ENCODE data around the gene BCL10. TPM values are rescaled to one million over a fixed set of nuclear protein-coding genes. Genes with fewer than 3 reads are reported as not detected.
A peak's percentile ranks its signal among the peaks of the same experiment; 100 is the strongest.

BCL10 gene
- 26.1 and 29.4 TPM in 2 replicates for total RNA-seq (2021)
- long read RNA-seq, transcript BCL10-202 (3 exons, 776 nt): minor isoform, 12 of 190 reads
- long read RNA-seq, transcript BCL10-203 (3 exons, 2,833 nt): major isoform, 150 of 190 reads
- long read RNA-seq, partial matches to known transcripts: 1 of 190 reads
- long read RNA-seq, other reads (novel, unspliced or antisense): 26 of 190 reads

DNA sequence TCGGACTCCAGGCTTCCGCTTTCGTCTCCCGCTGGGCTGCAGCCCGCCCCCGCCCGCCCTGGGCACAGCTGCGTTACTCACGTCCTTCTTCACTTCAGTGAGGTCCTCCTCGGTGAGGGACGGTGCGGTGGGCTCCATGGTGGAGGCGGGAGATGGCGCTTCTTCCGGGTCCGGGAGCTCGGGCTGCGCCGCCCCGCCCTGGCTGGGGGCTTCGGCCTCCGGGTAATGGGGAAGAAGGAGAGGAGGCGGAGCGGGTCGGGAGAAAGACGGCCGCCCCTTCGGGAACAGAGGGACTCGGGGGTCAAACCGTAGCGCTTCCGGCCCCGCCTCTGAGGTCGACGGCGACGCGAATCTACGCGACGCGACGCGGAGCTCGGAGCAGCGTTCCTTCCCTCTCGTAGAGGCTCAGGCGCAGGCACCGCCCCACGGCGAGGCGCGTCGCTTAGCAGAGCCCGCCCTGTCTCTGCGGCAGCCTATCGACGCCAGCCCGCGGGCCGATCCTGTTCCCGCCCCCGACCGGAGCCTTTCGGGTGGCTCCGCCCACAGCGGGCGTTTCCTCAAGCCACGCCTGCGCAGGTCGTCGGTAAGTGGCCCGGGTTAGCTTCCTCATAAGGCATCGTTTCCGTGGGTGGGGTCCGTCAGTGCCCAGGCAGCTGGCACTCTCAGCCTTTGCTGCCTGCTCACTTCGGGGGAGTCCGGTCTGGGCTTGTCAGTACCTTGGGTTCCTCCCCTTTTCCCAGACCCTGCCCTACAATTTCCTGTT is at the start of gene BCL10:
Gene BCL10, minus strand, starts transcription at position 418 of the 763 bp plus-strand sequence. Its CDS starts 280 bp downstream, at position 138.
- no peak within 1 kb of the TSS for H4K91ac ChIP-seq (ENCODE audit: insufficient read length, low read depth, low read length)
- peak within 1 kb of the TSS; percentile 81 for H3K4me2 ChIP-seq (ENCODE audit: insufficient read depth, insufficient read length, low read length)
- no peak within 1 kb of the TSS for H2BK12ac ChIP-seq (ENCODE audit: insufficient read length, low read depth, low read length)
- H3K4ac ChIP-seq (ENCODE audit: low read depth, low read length): no peak within 1 kb of the TSS
- TF ChIP-seq, protein P1, sequence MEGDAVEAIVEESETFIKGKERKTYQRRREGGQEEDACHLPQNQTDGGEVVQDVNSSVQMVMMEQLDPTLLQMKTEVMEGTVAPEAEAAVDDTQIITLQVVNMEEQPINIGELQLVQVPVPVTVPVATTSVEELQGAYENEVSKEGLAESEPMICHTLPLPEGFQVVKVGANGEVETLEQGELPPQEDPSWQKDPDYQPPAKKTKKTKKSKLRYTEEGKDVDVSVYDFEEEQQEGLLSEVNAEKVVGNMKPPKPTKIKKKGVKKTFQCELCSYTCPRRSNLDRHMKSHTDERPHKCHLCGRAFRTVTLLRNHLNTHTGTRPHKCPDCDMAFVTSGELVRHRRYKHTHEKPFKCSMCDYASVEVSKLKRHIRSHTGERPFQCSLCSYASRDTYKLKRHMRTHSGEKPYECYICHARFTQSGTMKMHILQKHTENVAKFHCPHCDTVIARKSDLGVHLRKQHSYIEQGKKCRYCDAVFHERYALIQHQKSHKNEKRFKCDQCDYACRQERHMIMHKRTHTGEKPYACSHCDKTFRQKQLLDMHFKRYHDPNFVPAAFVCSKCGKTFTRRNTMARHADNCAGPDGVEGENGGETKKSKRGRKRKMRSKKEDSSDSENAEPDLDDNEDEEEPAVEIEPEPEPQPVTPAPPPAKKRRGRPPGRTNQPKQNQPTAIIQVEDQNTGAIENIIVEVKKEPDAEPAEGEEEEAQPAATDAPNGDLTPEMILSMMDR (conservative IDR thresholded peaks at IDR 0.05): no peak
- H3K23ac ChIP-seq (ENCODE audit: insufficient read length, low read depth, low read length): no peak within 1 kb of the TSS
- H2BK120ac ChIP-seq (ENCODE audit: low read depth, low read length, poor library complexity, severe bottlenecking): no peak within 1 kb of the TSS
- H4K20me1 ChIP-seq (ENCODE audit: control insufficient read depth, insufficient read depth, insufficient read length): no peaks in the 10 kb centered on the region
- DNase-seq: peak; percentile 99
- Mint-ChIP-seq H3K27me3 (ENCODE audit: low read depth) (no peaks in the 10 kb centered on the region), H3K4me3 (peak within 1 kb of the TSS; percentile 86 to 90), H3K36me3 (ENCODE audit: insufficient read depth in 1 of 3, low read depth in 3 of 3) (peaks cover 0 to 9% (median under 1%) of the 10 kb centered on the region in 3 experiments; a peak in 5 of 7 replicates), H3K9me3 (no peaks in the 10 kb centered on the region), H3K4me1 (peaks cover 25 to 37% of the 10 kb centered on the region in 2 experiments), H3K27ac (peak within 1 kb of the TSS; percentile 82 to 96 (median 94); a peak in 6 of 7 replicates)
- H3K23me2 ChIP-seq (ENCODE audit: insufficient read length, low read depth, low read length, poor library complexity, severe bottlenecking): peaks cover 6% of the 10 kb centered on the region
- no CpG with 5 or more reads among the region's 78 CpGs for WGBS (ENCODE audit: extremely low coverage, insufficient read length, low lambda C conversion rate)
- H3K9ac ChIP-seq (ENCODE audit: extremely low read depth, insufficient read length, low read length): peak within 1 kb of the TSS; percentile 86
- peak within 1 kb of the TSS; percentile 22 for H3K27ac ChIP-seq (ENCODE audit: insufficient read length, low read depth, low read length)
- H3T11ph ChIP-seq (ENCODE audit: low read length): no peak within 1 kb of the TSS
- peaks cover 2% of the 10 kb centered on the region; the same call in 1 of the 2 replicates for H3K79me2 ChIP-seq (ENCODE audit: insufficient read depth, low read length)
- H3K27me3 ChIP-seq (ENCODE audit: insufficient read depth, low read length): no peaks in the 10 kb centered on the region
- H3K9me3 ChIP-seq (ENCODE audit: control insufficient read depth, low read depth, low read length): no peaks in the 10 kb centered on the region
- H2BK5ac ChIP-seq (ENCODE audit: insufficient read length, low read length): no peak within 1 kb of the TSS
- H3K79me1 ChIP-seq (ENCODE audit: insufficient read depth, low read depth, low read length, poor library complexity, severe bottlenecking): no peaks in the 10 kb centered on the region
- H4K8ac ChIP-seq (replicated peaks; ENCODE audit: insufficient read length, low read depth, low read length): no peak within 1 kb of the TSS
- H2BK20ac ChIP-seq (ENCODE audit: low read depth, low read length, poor library complexity, severe bottlenecking): no peak within 1 kb of the TSS
- H3K4me1 ChIP-seq (ENCODE audit: insufficient read depth, low read length): 0 out of 2 replicates have a peak, but pooled peaks cover 2% of the 10 kb centered on the region
- no peak within 1 kb of the TSS for H3K56ac ChIP-seq (ENCODE audit: insufficient read length, low read depth, low read length)
- H2AFZ ChIP-seq (ENCODE audit: low read length): no peak within 1 kb of the TSS
- H3K14ac ChIP-seq (ENCODE audit: insufficient read depth, low read length): peak within 1 kb of the TSS; percentile 51; the same call in 1 of the 2 replicates
- H3K18ac ChIP-seq (ENCODE audit: insufficient read length, low read depth, low read length): peak within 1 kb of the TSS; percentile 24
- no peak within 1 kb of the TSS for H4K5ac ChIP-seq (ENCODE audit: insufficient read length, low read depth, low read length)
- H2AK5ac ChIP-seq (ENCODE audit: insufficient read length, low read length): no peak within 1 kb of the TSS
- no peak within 1 kb of the TSS for H2BK15ac ChIP-seq (ENCODE audit: low read depth, low read length)

Measured in H9 (cell line).